KBM-7 (cell line): ENCODE results near the gene SPATA13.

Source experiments
- DNase-seq: peaks from one replicate; pipeline ENCODE4 v3.0.0-alpha.2; 2015
- in situ Hi-C: fragments of 300-500 bp; cut with MboI; formaldehyde crosslinking; loops from 2 replicates; pipeline ENCODE4 v1.14.3; 2020; ENCODE audit warnings: low sequenced_read_pairs, low pct_unique_long_range_greater_than_20kb, mixed read lengths

SPATA13 gene

GRCh38 chr13:24232037-24232436, 71.5 kb downstream of the SPATA13 start:
- in situ Hi-C loops, result no loop called here
- no peak for DNase-seq

GRCh38 chr13:24232474-24232873, 72.0 kb downstream of the SPATA13 start:
- in situ Hi-C loops, result no loop called here
- no peak for DNase-seq

- DNase-seq, result no peak
- in situ Hi-C loops, result no loop called here
Observed at GRCh38 chr13:24233351-24233901, 72.9 kb downstream of the SPATA13 start.

- in situ Hi-C loops, result no loop called here
- DNase-seq, result no peak
Observed at GRCh38 chr13:24234200-24234915, 73.8 kb downstream of the SPATA13 start.

GRCh38 chr13:24237356-24237755, 76.8 kb downstream of the SPATA13 start:
- DNase-seq, result no peak
- in situ Hi-C loops, result no loop called here

- DNase-seq, result no peak
- in situ Hi-C loops, result no loop called here
Observed at GRCh38 chr13:24241336-24241735, 80.8 kb downstream of the SPATA13 start.

- DNase-seq, result no peak
- in situ Hi-C loops, result no loop called here
Observed at GRCh38 chr13:24242100-24242499, 81.6 kb downstream of the SPATA13 start.

GRCh38 chr13:24243302-24243701, 82.8 kb downstream of the SPATA13 start:
- in situ Hi-C loops, result no loop called here
- no peak for DNase-seq

GRCh38 chr13:24244802-24245201, 84.3 kb downstream of the SPATA13 start:
- in situ Hi-C loops, result no loop called here
- no peak for DNase-seq

- peak; percentile 66 for DNase-seq
- in situ Hi-C loops, result no loop called here
Observed at GRCh38 chr13:24247016-24247415, 86.5 kb downstream of the SPATA13 start.

GRCh38 chr13:24249624-24250023, 89.1 kb downstream of the SPATA13 start:
- in situ Hi-C loops, result no loop called here
- no peak for DNase-seq

GRCh38 chr13:24250376-24251057, 90.0 kb downstream of the SPATA13 start:
- no peak for DNase-seq
- in situ Hi-C loops, result no loop called here

GRCh38 chr13:24251525-24251924, 91.0 kb downstream of the SPATA13 start:
- no peak for DNase-seq

GRCh38 chr13:24252136-24252535, 91.6 kb downstream of the SPATA13 start:
- in situ Hi-C loops, result no loop called here
- no peak for DNase-seq

More at GRCh38 chr13:24251525-24251924, 91.0 kb downstream of the SPATA13 start:
- in situ Hi-C loops, result no loop called here

GRCh38 chr13:24253520-24254145, 93.1 kb downstream of the SPATA13 start:
- in situ Hi-C loops, result no loop called here
- no peak for DNase-seq

- DNase-seq, result no peak
- in situ Hi-C loops, result no loop called here
Observed at GRCh38 chr13:24254146-24254841, 93.8 kb downstream of the SPATA13 start.

GRCh38 chr13:24257497-24257896, 97.0 kb downstream of the SPATA13 start:
- DNase-seq, result no peak
- in situ Hi-C loops, result no loop called here

- DNase-seq, result no peak
- in situ Hi-C loops, result no loop called here
Observed at GRCh38 chr13:24261566-24261965, 101.0 kb downstream of the SPATA13 start.

- in situ Hi-C loops, result no loop called here
Observed at GRCh38 chr13:24263632-24264031, 103.1 kb downstream of the SPATA13 start.

More at GRCh38 chr13:24263632-24264031, 103.1 kb downstream of the SPATA13 start:
- no peak for DNase-seq
